Esophagus squamous epithelium (tissue), 5 donors: ENCODE results near the gene E4F1. TPM values are rescaled to one million over a fixed set of nuclear protein-coding genes. Genes with fewer than 3 reads are reported as not detected.
A peak's percentile ranks its signal among the peaks of the same experiment; 100 is the strongest.

Experiments
- DNase-seq: peaks from one replicate; lab custom pipeline; 2025; lab: John Stamatoyannopoulos, UW
- H3K27ac ChIP-seq, 4 donors: fragments of 200-600 bp; sonication (generic); one replicate each; pipeline ENCODE4 v1.5.1; 2016 to 2019; ENCODE audit warnings: mild to moderate bottlenecking in 1 of 4
- H3K27me3 ChIP-seq, 4 donors: fragments of 200-600 bp; sonication (generic); 1 replicate in 3 of 4; 2 replicates in 1 of 4; pipeline versions ENCODE4 v1.5.1 to v1.6.0; 2017 to 2021; ENCODE audit warnings: antibody characterized with exemption in 1 of 4
- H3K36me3 ChIP-seq, 3 donors: fragments of 200-600 bp; sonication (generic); one replicate each; pipeline ENCODE4 v1.5.1; 2016 to 2019
- H3K4me1 ChIP-seq, 3 donors: fragments of 200-600 bp; sonication (generic); one replicate each; pipeline ENCODE4 v1.5.1; 2017 to 2019
- H3K4me3 ChIP-seq, 4 donors: fragments of 200-600 bp; sonication (generic); 1 replicate in 3 of 4; 2 replicates in 1 of 4; pipeline ENCODE4 v1.5.1; 2016 to 2019; ENCODE audit warnings: mild to moderate bottlenecking in 2 of 4, moderate library complexity in 1 of 4
- H3K9me3 ChIP-seq, 3 donors: fragments of 200-600 bp; sonication (generic); one replicate each; pipeline ENCODE4 v1.5.1; 2016 to 2019
- CTCF ChIP-seq, 6 experiments: fragments of 450-650 bp in 4 of 6; fragments of 200-600 bp in 2 of 6; sonication (generic) in 2 of 6; IDR thresholded peaks; one replicate each; pipeline ENCODE4 v1.5.1; 2016 to 2019; ENCODE audit warnings: antibody characterized with exemption in 6 of 6, mild to moderate bottlenecking in 4 of 6, moderate library complexity in 4 of 6
- POLR2A ChIP-seq, 4 donors: fragments of 450-650 bp; IDR thresholded peaks; one replicate each; pipeline ENCODE4 v1.6.1; 2017; ENCODE audit warnings: antibody characterized with exemption in 4 of 4, mild to moderate bottlenecking in 4 of 4, moderate library complexity in 3 of 4
- whole genome bisulfite sequencing, 2 donors: methylation state at CpG; one replicate each; pipeline ENCODE4 v1.1.5; 2018; 5-methylcytosine and 5-hydroxymethylcytosine counted together
- intact Hi-C: fragments of 100-400 bp; cut with DNase I; formaldehyde crosslinking; loops from one replicate; pipeline ENCODE4 v1.15.0; 2022
- total RNA-seq, 4 donors: library from RNA; depleted of rRNA; stranded (reverse); fragments of >200 nt; gene quantifications; one replicate each; pipeline ENCODE4 v1.1.0, GENCODE V29; 2016
- donor health status: DM: yes; HTN: yes; CAD: no.

The E4F1 gene
- total RNA-seq, 4 donors from 2014 or later, result 16.8 to 25.6 (median 19.2) TPM

GRCh38 chr16:2205104-2205966 lies 18.1 kb upstream of the E4F1 start, which contains the start of gene MLST8:
MLST8 (plus strand) TSS chr16:2205454; CDS start chr16:2206086, 632 bp downstream.
- Histone ChIP-seq H3K36me3 (peaks cover 14 to 40% (median 25%) of the 10 kb centered on the region in 3 donors), H3K4me1 (peaks cover 13 to 24% (median 22%) of the 10 kb centered on the region in 3 donors), H3K9me3 (no peaks in the 10 kb centered on the region), H3K4me3 (peak within 1 kb of the TSS; percentile 67 to 87 (median 82)), H3K27me3 (no peaks in the 10 kb centered on the region), H3K27ac (peak within 1 kb of the TSS; percentile 96 to 99 (median 98))
- intact Hi-C loops, result no loop called here
- WGBS, 2 donors, result 0 to 2% methylated on average over 12 to 31 of the region's 93 CpGs
- peak in 3 of 4 donors; percentile 67 to 74 (median 73) for TF ChIP-seq POLR2A (IDR thresholded peaks at IDR 0.05)
- peak in 2 of 6 experiments; percentile 24 to 34 for TF ChIP-seq CTCF (IDR thresholded peaks at IDR 0.05)
- DNase-seq, result peak; percentile 57

- intact Hi-C loops, result no loop called here
- WGBS, 2 donors, result 0 to 3% methylated on average over 3 to 12 of the region's 16 CpGs
These were observed 17.5 kb upstream of the E4F1 start for GRCh38 chr16:2205967-2206313.

GRCh38 chr16:2206420-2206779 lies 17.0 kb upstream of the E4F1 start:
- peaks cover 13 to 24% (median 22%) of the 10 kb centered on the region in 3 donors for H3K4me1 ChIP-seq
- intact Hi-C loops, result no loop called here
- H3K36me3 ChIP-seq, result peaks cover 14 to 43% (median 25%) of the 10 kb centered on the region in 3 donors
- no peak for DNase-seq
- 42 to 91% methylated on average over 2 to 10 of the region's 18 CpGs for WGBS, 2 donors
- TF ChIP-seq POLR2A (IDR thresholded peaks at IDR 0.05) (no peak), CTCF (IDR thresholded peaks at IDR 0.05) (no peak)
- no peaks in the 10 kb centered on the region for H3K27me3 ChIP-seq
- H3K27ac ChIP-seq, result peak overlapping the region in 3 of 4 donors; percentile 96 to 99 (median 99)
- H3K4me3 ChIP-seq, result peak overlapping the region; percentile 67 to 87 (median 82)
- H3K9me3 ChIP-seq, result no peaks in the 10 kb centered on the region

More at GRCh38 chr16:2205967-2206313, 17.5 kb upstream of the E4F1 start:
- Histone ChIP-seq H3K4me3 (peak overlapping the region; percentile 67 to 87 (median 82)), H3K27ac (peak overlapping the region; percentile 96 to 99 (median 98)), H3K36me3 (peaks cover 14 to 43% (median 25%) of the 10 kb centered on the region in 3 donors), H3K27me3 (no peaks in the 10 kb centered on the region), H3K9me3 (no peaks in the 10 kb centered on the region), H3K4me1 (peaks cover 13 to 24% (median 22%) of the 10 kb centered on the region in 3 donors)
- DNase-seq, result no peak
- TF ChIP-seq POLR2A (IDR thresholded peaks at IDR 0.05) (no peak), CTCF (IDR thresholded peaks at IDR 0.05) (peak in 1 of 6 experiments; percentile 2)

- DNase-seq, result no peak
- no peak overlapping the region for H3K4me3 ChIP-seq
These were observed 16.5 kb upstream of the E4F1 start for GRCh38 chr16:2206780-2207433.

More at GRCh38 chr16:2206780-2207433, 16.5 kb upstream of the E4F1 start:
- WGBS, 2 donors, result 93% methylated on average over 3 of the region's 23 CpGs; no CpG with 5 or more reads in 1 of the 2 donors
- H3K27me3 ChIP-seq, result no peaks in the 10 kb centered on the region
- H3K4me1 ChIP-seq, result peaks cover 13 to 28% (median 23%) of the 10 kb centered on the region in 3 donors
- H3K36me3 ChIP-seq, result peaks cover 14 to 43% (median 25%) of the 10 kb centered on the region in 3 donors
- no peak overlapping the region for H3K27ac ChIP-seq
- TF ChIP-seq POLR2A (IDR thresholded peaks at IDR 0.05) (no peak), CTCF (IDR thresholded peaks at IDR 0.05) (no peak)
- no peaks in the 10 kb centered on the region for H3K9me3 ChIP-seq
- intact Hi-C loops, result no loop called here
